HG02588 (cell line): ENCODE data around the gene KRTAP10-9.
"Not testable (repeated sequence)": the region's sequence is repeated elsewhere in the genome, so short reads cannot be mapped to it uniquely, and the experiment has no call there.

Experiments
- ATAC-seq: cut with Tn5 transposase; IDR thresholded peaks from one replicate; pipeline ENCODE4 v1.9.1; 2021; ENCODE audit warnings: mild to moderate bottlenecking, moderate library complexity; ENCODE audit not compliant: unreplicated experiment

KRTAP10-9 gene

GRCh38 chr21:44638506-44639330, 11.8 kb downstream of the KRTAP10-9 start:
- not testable (repeated sequence) for ATAC-seq

DNA sequence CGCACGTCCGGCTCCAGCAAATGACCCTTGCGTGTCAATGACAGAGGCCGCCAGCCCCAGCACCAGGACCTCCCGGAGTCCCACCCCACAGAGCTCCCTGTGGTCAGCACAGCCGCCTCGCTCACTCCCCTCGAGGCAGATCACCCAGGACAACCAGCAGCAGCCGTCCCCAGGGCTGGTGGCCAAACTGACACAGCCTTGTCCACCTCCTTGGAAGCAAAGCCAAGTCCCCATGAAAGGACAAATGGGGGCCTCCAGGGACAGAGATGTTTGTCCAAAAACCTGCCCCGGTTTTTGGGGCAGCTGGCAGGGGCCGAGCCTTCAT, 12.4 kb downstream of the KRTAP10-9 start:
- ATAC-seq, result no peak

DNA sequence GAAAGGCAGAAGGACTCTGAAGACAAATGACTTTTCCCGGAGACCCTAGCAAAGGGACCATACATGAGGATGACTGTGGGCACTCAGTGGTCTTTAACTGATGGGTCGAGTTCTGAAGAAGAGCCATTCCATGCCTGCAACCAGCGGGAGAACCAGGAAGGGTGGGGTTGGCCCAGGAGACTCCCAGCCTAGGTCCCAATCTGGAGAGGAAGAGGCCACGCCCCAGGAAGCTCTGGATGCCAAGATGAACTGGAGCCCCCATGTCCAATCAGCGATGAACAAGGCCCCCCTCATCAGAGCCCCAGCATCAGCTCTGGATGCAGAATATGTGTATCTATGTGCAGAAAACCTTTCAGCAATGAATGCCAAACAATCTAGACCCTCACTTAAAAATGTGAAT, 13.9 kb downstream of the KRTAP10-9 start:
- ATAC-seq, result no peak

- no peak for ATAC-seq
Observed at GRCh38 chr21:44643741-44644310, 16.9 kb downstream of the KRTAP10-9 start.

DNA sequence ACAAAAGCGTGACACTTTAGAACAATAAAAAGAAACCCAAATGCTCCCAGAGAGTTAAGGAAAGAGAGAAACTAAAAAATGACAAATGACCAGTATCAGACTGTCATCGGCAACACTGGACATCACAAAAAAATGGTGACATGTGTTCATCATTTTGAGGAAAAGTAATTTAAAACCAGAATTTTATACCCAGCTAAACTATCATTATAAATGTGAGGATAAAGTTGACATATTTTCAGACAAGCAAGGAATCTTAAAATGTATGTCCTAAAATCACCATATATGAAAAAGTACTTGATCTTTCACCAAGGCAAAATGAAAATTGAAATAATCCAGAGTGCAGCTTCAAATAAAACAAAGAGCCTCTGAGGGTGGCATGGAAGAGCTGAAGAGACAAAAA, 18.0 kb downstream of the KRTAP10-9 start:
- ATAC-seq, result no peak

GRCh38 chr21:44646366-44647221, 19.7 kb downstream of the KRTAP10-9 start, which contains the start of gene KRTAP10-11:
TSS of gene KRTAP10-11 (plus strand) at chr21:44646414. CDS start at chr21:44646459, 45 bp downstream.
- not testable (repeated sequence) for ATAC-seq

DNA sequence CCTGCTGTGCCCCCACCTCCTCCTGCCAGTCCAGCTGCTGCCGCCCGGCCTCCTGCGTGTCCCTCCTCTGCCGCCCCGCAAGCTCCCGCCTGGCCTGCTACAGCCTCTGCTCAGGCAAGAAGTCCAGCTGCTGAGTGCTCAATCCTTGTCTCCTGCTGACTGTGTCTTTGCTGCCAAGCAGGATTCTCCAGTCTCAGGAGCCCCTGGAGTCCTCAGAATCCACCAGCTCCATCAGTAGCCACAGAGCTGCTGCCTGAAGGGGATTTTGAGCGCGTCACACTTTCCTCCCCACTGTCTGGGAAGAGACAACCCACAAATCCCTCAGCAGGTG, 20.3 kb downstream of the KRTAP10-9 start:
- no peak for ATAC-seq

GRCh38 chr21:44648557-44649311, 21.8 kb downstream of the KRTAP10-9 start:
- no peak for ATAC-seq

- ATAC-seq, result no peak
Observed at GRCh38 chr21:44649521-44650100, 22.7 kb downstream of the KRTAP10-9 start.

- no peak for ATAC-seq
Observed at GRCh38 chr21:44650265-44650972, 23.5 kb downstream of the KRTAP10-9 start.

GRCh38 chr21:44650973-44651675, 24.2 kb downstream of the KRTAP10-9 start:
- ATAC-seq, result no peak

DNA sequence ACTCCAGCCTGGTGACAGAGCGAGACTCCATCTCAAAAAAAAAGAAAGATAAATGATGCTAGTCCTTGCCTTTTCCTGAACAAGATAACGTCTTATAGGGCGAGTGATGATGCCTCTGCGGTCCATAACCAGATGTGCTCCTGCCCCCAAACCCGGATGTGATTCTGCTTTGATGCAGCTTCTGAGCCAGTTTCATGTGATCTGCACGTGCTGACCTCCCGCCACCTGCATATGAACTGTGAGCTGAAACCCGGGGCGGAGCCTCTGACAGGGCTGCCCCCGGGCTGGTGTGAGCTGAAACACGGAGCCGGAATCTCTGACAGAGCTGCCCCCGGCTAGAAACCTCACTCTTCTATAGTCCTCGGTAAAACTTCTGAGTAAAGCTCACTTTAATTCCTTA, 26.2 kb downstream of the KRTAP10-9 start:
- ATAC-seq, result no peak

GRCh38 chr21:44653656-44654575, 27.0 kb downstream of the KRTAP10-9 start:
- no peak for ATAC-seq

- no peak for ATAC-seq
Observed at GRCh38 chr21:44654576-44655175, 27.8 kb downstream of the KRTAP10-9 start, which contains the start of gene KRTAP12-4. TSS of gene KRTAP12-4 (minus strand) at chr21:44654659. CDS start at chr21:44654614, 45 bp downstream.

DNA sequence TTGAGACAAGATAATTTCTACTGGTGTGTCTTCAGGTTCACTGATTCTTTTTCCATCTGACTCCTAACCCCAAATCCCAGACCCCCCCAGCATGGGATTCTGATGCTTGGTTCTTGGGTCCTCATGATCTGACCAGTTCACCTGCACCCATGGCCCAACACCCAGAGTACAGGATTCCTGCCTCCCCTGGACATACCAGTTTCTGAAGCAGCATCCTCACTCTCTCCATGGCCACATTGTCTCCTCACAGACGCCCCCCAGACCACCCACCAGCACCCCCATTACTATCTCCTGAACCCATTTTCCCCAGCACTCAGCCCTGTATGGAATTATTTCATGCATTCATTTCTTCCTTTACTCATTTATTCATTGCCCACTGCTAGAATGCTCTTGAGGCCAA, 30.0 kb downstream of the KRTAP10-9 start:
- no peak for ATAC-seq

GRCh38 chr21:44657635-44658540, 31.0 kb downstream of the KRTAP10-9 start, which contains the start of gene KRTAP12-3:
TSS of gene KRTAP12-3 (plus strand) at chr21:44657932. CDS start at chr21:44657980, 48 bp downstream.
- no peak for ATAC-seq

DNA sequence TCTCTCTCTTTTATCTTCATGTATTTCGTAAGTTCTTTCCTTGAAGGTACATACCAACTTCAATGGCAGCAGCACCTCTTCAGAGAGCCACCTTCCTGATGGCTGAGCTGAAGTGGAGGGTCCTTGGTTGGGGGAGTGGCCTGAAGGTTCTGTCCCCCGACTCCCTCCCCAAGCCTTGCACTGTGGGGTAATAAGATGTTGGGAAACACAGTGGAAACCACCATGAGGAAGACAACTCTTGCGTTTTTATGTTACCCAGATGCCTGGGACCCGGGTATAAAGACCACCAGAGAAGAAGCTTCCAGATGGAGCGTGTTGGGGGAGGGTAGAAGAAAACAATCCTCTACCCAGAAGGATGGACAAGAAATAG, 31.6 kb downstream of the KRTAP10-9 start:
- no peak for ATAC-seq
